H54 (cell line): ENCODE measurements around the gene MYO1D.

Experiments used
- DNase-seq: peaks from one replicate; pipeline ENCODE4 v3.0.0; 2011; ENCODE audit warnings: low spot score, mixed read lengths; ENCODE audit not compliant: insufficient read length
- FAIRE-seq: peaks from 3 replicates; lab custom pipeline; 2011; peaks lifted over from hg19 to GRCh38; lab: Jason Lieb, UNC
- POLR2A ChIP-seq: IDR thresholded peaks from 2 replicates; pipeline ENCODE4 v1.6.1; 2011; ENCODE audit warnings: low read depth, mild to moderate bottlenecking, low read length

The MYO1D gene

DNA sequence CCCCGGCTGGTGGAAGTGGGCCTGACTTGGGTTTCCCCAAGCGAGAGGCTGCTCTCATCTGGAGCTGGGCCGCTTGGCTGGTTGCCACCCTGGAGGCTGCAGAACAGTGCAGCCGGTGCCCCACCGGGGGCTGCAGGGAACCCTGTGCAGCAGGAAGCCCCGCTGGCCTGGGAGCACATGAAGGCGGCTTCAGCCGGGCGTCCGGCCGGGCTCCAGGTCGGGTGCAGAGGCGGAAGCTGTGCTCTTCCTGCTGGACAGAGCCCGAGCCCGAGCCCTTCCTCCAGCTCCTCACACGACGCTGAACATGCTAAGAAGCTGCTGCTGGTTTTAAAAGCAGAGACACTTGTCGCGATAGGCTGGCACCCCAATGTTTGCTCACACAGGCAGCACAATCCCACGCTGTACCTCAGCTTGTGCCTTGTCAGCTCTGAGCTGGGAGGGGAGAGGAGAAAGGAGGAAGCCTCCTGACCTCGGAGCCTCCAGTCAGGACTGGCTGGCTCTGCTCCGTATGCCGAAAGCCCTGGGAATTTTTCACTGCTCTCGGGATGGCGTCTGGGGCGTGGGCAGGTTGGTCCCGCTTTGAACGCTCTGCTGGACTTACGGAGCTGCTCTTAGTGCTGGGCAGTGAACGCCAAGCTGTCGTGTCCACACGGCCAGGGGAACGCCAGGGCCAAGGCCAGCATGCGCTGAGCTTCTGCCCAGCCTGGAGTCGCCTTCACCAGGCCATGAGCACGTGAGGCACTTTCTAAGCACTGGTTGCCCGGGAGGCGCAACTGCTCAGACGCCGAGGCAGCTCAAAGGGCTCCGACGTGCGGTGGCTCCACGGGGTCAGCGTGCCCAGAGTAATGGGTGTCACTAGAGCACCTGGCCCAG, 381.3 kb downstream of the MYO1D start:
- DNase-seq, result no peak
- no peak for TF ChIP-seq POLR2A
- FAIRE-seq, result no peak

DNA sequence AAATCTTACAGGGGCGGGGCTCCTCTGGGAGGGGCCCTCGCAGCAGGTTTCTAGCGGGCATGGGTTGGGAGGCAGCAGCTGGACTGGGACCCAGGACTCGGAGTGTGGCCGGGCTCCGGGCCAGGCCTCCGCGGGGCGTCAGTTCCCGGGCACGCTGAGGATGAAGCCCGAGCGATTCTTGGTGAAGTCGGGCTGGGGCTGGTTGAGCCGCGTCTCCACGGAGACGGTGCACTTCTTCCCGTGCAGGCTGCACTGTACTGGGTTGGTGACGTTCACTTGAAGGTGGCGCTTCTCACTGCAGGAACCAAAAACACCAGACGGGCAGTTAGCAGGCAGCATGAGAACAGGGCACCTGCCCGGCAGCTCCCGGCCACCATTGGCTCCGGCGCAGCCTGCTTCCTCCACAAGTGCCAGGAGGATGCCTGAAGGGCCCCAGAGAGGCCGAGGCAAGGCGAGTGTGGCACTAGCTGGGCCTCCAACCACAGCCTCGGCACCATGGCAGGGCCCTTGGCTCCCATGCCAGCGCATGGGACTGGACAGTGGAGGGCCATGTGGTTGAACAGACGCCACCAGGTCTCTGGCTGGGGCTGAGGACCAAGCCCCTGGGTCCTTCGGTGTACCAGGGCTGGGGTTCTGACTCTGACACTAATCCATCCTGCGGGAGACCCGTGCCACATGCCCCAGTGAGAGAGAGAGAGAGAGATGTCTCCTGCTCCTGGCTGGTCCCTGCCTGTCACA, 382.1 kb downstream of the MYO1D start:
- FAIRE-seq, result no peak
- no peak for TF ChIP-seq POLR2A
- peak; percentile 71 for DNase-seq

DNA sequence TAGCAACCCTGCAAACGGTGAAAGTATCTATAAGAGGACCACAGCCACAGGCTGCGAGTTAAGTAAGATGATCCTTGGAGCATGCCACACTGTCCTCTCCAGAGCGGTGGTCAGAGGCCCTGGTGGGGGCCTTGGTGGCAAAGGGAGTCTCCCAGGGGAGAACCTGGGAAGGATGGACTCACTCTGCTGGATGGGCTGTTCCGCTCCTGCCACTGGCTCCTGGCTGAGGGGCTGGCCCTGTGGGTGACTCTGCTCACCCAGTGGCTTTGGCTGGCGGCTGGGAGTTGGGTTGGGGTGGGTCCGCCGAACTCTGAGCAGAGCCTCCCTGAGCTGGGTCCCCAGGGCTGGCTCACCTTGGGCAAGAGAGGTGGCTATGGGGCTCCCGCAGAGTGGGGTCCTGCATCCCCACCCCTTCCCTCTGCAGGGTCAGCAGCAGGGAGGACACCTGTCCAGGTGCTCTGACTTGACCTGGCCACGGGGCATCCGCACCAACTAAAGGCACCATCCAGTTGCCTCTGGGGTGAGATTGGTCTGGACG, 382.9 kb downstream of the MYO1D start:
- DNase-seq, result no peak
- no peak for TF ChIP-seq POLR2A
- FAIRE-seq, result no peak

DNA sequence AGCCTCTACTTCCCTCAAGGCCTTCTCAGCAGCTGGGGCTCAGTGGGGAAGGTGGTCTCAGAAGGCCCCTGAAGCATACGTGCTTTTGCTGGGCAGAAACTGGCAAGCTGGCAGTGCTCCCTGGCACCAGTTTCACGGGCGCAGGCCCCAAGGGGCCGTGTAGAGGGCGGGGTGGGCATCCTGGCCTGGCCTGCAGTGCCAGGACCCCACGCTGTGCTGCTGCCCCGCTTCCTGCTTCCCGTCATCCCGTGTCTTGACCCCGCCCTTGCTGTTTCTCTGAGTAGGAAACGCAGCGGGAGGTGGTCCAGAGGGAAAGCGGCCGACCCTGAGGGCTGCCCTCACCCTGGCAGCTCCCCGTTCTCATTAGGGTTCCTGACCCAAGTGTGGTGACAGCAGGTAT, 383.4 kb downstream of the MYO1D start:
- no peak for TF ChIP-seq POLR2A
- FAIRE-seq, result no peak
- no peak for DNase-seq

DNA sequence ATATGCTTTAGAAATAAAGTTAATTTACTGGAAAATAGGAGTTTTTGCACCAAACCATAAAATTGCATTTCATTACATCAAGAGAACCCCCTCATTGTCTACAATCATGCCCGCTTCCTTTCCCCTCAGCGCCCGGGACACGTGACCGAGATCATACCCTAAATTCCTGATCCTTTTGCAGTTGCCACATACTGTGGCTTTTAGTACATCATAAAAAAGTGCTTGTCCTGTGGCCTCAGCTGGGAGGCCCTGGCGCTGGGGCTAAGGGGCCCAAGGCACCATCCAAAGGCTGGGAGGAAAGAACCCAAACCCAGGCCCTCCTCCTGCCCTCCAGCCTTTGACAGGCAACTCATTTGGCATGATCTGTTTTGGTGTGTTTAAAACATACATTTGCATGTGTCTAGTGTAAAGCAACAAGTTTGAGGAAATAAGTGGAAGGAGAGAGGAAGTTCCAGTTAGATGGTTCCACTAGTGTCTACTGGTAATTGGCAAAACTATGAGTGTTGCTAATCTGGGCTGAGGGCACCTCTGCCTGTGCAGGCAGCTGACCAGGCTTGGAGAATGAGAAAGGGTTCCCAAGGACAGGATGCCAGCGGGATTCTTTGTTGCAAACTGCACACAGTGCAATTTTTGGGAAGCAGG, 384.2 kb downstream of the MYO1D start:
- DNase-seq, result no peak
- TF ChIP-seq POLR2A, result no peak
- FAIRE-seq, result no peak

DNA sequence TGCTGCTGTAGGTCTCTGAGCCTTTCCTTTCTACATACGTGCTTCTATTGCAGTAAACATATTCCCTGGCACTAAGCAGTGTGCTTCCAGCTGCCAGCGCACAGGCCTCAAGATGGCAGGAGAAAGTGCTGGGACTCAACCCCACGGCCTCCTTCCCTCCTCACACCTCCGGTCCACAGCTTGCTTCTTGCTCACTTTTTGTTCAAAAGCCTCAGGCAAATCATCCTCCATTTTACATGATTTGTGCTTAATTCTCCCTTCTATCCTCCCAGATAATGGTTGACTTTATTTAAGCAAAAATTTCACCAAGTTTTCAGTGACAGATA, 384.7 kb downstream of the MYO1D start:
- TF ChIP-seq POLR2A, result no peak
- DNase-seq, result no peak
- FAIRE-seq, result no peak

DNA sequence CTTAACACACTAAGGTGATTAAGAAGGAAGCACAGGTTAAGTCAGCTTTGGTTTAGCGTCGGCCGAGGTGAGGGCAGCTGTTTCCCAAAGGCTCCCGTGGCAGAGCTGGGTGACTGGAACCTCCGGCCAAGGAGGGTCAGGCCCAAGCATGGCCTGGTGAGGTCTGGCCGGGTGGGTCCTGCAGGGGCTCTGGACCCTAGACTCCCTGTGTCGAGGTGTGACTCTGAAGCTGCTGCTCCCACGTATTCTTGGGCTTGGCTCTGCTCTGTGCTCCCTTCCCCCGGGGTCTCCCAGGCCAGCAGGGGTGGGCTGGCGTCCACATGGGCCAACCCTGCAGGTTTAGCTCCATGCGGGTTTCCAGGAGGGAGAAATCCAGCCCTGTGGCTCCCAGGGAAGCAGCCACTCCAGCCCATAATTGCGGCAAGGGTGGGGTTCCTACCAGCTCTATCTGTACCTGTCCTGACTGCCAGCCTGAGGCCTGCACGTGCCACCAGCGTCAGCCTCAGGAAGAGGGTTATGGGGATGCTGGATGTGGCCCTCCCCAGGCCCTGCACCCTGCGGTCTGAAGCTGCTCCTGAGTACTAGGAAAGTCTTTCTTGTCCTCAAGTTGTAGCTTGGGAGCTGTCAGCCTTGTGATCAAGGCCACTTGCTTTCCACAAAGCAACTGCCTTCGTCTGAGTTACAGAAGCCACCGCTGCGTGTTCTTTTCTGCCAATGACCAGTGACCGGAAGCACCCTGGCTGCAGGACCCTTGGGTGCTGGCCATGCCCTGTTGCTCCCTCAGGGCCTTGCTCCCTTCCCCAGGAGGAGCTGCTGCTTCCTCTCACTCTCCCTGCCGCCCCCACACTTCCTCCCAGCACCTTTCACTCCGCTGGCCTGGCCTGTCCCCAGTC, 385.3 kb downstream of the MYO1D start:
- TF ChIP-seq POLR2A, result no peak
- no peak for DNase-seq
- FAIRE-seq, result no peak

DNA sequence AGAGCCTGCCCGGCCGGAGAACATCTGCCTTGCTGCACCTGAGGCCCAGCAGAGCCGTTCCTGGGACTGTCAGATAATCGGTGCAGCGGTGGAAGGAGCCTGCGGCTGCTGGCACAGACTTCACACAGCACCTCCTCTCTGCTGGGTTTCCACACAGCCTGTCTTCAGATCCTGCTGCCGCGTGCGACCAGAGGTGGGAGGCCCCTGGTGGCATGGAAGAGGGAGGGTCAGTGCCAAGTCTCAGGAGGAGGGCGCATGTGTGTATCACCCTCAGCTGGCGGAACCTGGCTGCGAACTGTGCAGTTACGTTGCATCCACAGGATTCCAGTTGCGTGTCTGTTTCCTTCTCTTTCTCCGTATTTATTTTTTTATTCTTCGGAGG, 386.8 kb downstream of the MYO1D start:
- TF ChIP-seq POLR2A, result no peak
- FAIRE-seq, result no peak
- no peak for DNase-seq

DNA sequence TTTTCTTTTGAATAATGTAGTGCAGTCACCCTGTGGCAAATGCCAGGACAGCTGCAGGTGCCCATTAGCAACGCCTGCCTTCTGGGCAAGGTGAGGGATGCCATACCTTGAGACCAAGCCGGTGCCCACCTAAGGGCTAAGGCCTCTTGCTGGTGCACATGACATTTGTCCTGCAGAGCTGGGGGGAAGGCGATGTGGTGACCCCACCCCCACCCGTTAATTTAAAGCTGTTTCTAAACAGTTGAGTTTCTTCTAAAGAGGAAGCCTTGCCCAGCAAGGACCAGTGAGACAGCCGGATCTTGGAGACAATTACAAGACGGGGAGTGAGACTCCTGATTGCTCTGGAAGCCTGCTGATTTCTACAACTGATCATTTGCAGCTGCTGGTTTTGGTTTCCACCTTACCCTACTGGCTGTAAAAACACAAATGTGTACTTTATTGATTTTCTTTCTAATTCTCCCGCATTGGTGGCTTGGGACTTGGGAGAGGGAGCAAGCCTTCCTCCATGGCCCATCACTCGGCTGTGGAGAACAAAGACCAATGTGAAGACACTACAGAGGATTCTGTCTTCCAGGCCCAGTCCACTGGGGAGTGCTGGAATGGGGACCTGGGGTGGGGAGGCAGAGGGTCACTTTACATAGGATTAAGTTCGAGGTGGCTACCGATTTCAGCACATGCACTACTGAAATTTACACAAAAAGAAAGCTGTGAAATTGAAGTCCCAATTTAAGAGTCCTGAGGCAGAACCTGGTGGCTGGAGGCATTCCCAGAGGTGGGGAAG, 387.4 kb downstream of the MYO1D start:
- TF ChIP-seq POLR2A, result no peak
- no peak for FAIRE-seq
- DNase-seq, result no peak

DNA sequence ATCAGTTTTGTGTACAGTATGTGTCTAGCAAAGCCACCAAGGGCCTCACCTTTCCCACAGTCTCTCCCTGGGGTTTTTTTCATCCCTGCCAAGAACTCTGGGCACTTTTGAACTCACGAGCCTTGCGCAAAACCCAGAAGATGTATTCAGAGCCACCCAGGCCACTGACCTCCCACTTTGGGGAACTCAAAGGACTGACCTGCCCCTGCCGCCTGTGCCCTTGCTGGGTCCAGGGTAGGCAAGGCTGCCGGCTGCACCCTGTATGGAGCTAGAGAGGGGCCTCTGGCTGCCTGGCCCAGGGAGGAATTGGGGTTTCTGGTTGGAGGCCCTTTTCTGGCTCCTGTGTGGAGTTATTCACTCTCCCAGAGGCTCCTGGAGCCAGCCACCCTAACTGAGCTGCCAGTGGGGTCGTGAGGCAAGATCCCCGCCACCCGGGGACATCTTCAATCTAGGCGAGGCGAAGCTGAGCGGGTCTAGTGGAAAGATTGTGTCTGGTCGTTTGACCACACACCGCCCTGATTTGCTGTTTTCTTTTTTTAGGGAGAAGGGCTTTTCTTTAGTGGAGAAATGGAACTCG, 388.2 kb downstream of the MYO1D start:
- FAIRE-seq, result no peak
- no peak for DNase-seq
- no peak for TF ChIP-seq POLR2A

DNA sequence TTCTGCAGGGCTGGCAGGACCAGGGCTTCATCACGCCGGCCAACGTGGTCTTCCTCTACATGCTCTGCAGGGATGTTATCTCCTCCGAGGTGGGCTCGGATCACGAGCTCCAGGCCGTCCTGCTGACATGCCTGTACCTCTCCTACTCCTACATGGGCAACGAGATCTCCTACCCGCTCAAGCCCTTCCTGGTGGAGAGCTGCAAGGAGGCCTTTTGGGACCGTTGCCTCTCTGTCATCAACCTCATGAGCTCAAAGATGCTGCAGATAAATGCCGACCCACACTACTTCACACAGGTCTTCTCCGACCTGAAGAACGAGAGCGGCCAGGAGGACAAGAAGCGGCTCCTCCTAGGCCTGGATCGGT, 388.8 kb downstream of the MYO1D start:
- FAIRE-seq (no peak), DNase-seq (no peak)
- TF ChIP-seq POLR2A, result no peak

DNA sequence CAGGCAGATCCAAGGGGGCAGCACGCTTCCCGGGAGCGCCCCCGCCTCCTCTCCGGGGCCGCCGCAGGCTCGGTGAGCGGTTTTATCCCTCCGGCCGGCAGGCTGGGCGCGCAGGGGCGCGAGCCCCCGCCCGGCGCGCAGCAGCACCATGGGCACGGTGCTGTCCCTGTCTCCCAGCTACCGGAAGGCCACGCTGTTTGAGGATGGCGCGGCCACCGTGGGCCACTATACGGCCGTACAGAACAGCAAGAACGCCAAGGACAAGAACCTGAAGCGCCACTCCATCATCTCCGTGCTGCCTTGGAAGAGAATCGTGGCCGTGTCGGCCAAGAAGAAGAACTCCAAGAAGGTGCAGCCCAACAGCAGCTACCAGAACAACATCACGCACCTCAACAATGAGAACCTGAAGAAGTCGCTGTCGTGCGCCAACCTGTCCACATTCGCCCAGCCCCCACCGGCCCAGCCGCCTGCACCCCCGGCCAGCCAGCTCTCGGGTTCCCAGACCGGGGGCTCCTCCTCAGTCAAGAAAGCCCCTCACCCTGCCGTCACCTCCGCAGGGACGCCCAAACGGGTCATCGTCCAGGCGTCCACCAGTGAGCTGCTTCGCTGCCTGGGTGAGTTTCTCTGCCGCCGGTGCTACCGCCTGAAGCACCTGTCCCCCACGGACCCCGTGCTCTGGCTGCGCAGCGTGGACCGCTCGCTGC, 389.3 kb downstream of the MYO1D start:
- TF ChIP-seq POLR2A, result no peak
- no peak for DNase-seq
- no peak for FAIRE-seq
